Measurements from ENCODE around the gene SNX13. TPM values are rescaled to one million over a fixed set of nuclear protein-coding genes. Genes with fewer than 3 reads are reported as not detected.

Gene SNX13
- polyA plus RNA-seq, 2 of the 4 experiments (the other 2 are of a cell fraction) = 13.1 to 31.6 TPM

GRCh38 chr7:17942231-17942630 lies 1.9 kb upstream of the SNX13 start:
- ChIA-PET POLR2A (no interaction called here), CTCF (no interaction called here)
- H3K9me3 ChIP-seq = no peaks in the 10 kb centered on the region
- H3K4me2 ChIP-seq = no peak overlapping the region
- no peak for DNase-seq (ENCODE audit: low read depth in 1 of 2, low spot score in 1 of 2)
- peaks cover 16% of the 10 kb centered on the region for H3K4me1 ChIP-seq
- no peak overlapping the region for H3K27ac ChIP-seq
- TF ChIP-seq NPAS2 (CRISPR knock-in tag; IDR thresholded peaks at IDR 0.05; ENCODE audit: borderline replicate concordance) (no peak), POLR2A (IDR thresholded peaks at IDR 0.05; ENCODE audit: low read length) (no peak), SMC3 (IDR thresholded peaks at IDR 0.05) (no peak), BHLHE40 (IDR thresholded peaks at IDR 0.05; ENCODE audit: low read depth, low read length) (no peak), EP300 (IDR thresholded peaks at IDR 0.05) (no peak), ZFP36 (IDR thresholded peaks at IDR 0.05; ENCODE audit: borderline replicate concordance, partially characterized antibody) (no peak), CBX8 (IDR thresholded peaks at IDR 0.05) (no peak), RNF2 (IDR thresholded peaks at IDR 0.05; ENCODE audit: borderline replicate concordance, low read depth) (no peak), HOXA7 (CRISPR knock-in tag; IDR thresholded peaks at IDR 0.05) (no peak), RCOR1 (IDR thresholded peaks at IDR 0.05; ENCODE audit: low read depth, low read length) (no peak), FOSB (CRISPR knock-in tag; IDR thresholded peaks at IDR 0.05) (no peak), EHMT2 (IDR thresholded peaks at IDR 0.05; ENCODE audit: low read depth) (no peak), MAFK (IDR thresholded peaks at IDR 0.05; ENCODE audit: partially characterized antibody) (no peak), ZC3H11A (IDR thresholded peaks at IDR 0.05) (no peak), NR3C1 (IDR thresholded peaks at IDR 0.05) (no peak), CBX2 (IDR thresholded peaks at IDR 0.05; ENCODE audit: borderline replicate concordance, low read depth) (no peak), ESRRA (IDR thresholded peaks at IDR 0.05; ENCODE audit: borderline replicate concordance, low read length) (no peak), EHF (CRISPR knock-in tag; IDR thresholded peaks at IDR 0.05) (no peak), E2F6 (IDR thresholded peaks at IDR 0.05; ENCODE audit: borderline replicate concordance, low read depth) (no peak), HOXB5 (CRISPR knock-in tag; IDR thresholded peaks at IDR 0.05) (no peak)
- WGBS (ENCODE audit: missing lambda C conversion rate) = 95% methylated on average over 1 of the region's 1 CpG
- no peak for ATAC-seq
- H3K4me3 ChIP-seq = no peak overlapping the region
- no peak for FAIRE-seq

DNA sequence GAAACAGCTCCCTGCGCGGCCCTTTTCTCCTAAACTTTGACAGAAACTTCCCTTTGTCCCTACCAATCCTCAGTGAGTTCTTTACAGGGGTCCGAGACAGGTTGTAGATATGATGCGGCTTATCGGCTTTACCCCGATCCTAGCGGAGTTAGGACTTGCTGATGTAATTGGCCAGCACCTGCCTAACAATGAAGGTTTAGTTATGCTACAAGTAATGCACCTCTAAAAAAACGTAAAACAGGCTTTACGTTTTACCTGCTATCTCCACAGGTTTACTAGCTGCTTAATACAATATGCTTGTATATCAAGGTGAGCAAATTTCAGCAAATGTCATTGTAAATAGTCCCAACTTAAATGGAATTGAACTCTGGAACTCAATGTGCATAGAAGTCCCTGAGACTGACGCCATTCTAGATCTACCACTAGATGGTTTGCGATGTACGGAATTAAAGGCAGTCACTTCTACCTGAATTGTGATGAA lies 697 bp upstream of the SNX13 start:
- H3K27ac ChIP-seq = peak overlapping the region; percentile 91 to 96
- 24% methylated on average over 12 of the region's 12 CpGs for WGBS (ENCODE audit: missing lambda C conversion rate)
- no peaks in the 10 kb centered on the region for H3K9me3 ChIP-seq
- POLR2A ChIA-PET = no interaction called here
- peaks cover 16% of the 10 kb centered on the region for H3K4me1 ChIP-seq
- peak overlapping the region; percentile 76 for H3K4me3 ChIP-seq
- no peak for FAIRE-seq
- CTCF ChIA-PET = no interaction called here
- peak; percentile 2 to 12; a peak in 3 of 6 replicates for ATAC-seq
- TF ChIP-seq EHF (CRISPR knock-in tag; IDR thresholded peaks at IDR 0.05) (no peak), FOSL2 (IDR thresholded peaks at IDR 0.05) (no peak), FOSL2 (CRISPR knock-in tag; IDR thresholded peaks at IDR 0.05) (no peak), FOXS1 (CRISPR knock-in tag; IDR thresholded peaks at IDR 0.05) (no peak), CEBPB (IDR thresholded peaks at IDR 0.05) (no peak), NPAS2 (CRISPR knock-in tag; IDR thresholded peaks at IDR 0.05; ENCODE audit: borderline replicate concordance) (no peak), BHLHE40 (IDR thresholded peaks at IDR 0.05; ENCODE audit: low read depth, low read length) (no peak), EP300 (IDR thresholded peaks at IDR 0.05) (no peak)
- DNase-seq (ENCODE audit: low read depth in 1 of 2, low spot score in 1 of 2) = peak; percentile 9 to 17
- peak overlapping the region; percentile 93 for H3K4me2 ChIP-seq

GRCh38 chr7:17939606-17940301 lies 540 bp downstream of the SNX13 start:
- Histone ChIP-seq H3K4me2 (peak overlapping the region; percentile 77), H3K9me3 (no peaks in the 10 kb centered on the region), H3K4me3 (peak overlapping the region; percentile 76), H3K27ac (peak overlapping the region; percentile 91 to 96), H3K4me1 (peaks cover 16% of the 10 kb centered on the region)
- FAIRE-seq = no peak
- CTCF ChIA-PET = interaction anchor here (0.5 kb wide), 1 partner anchor 149 kb away, joined by 3 read pairs; no protein-coding TSS in a partner anchor
- no peak for TF ChIP-seq ZNF302 (CRISPR knock-in tag; IDR thresholded peaks at IDR 0.05)
- TF ChIP-seq PHF8 (IDR thresholded peaks at IDR 0.05; ENCODE audit: borderline replicate concordance, low read depth) = 0 out of 2 replicates have a peak, but pooled peaks have one; percentile 46
- no peak for TF ChIP-seq HOXA7 (CRISPR knock-in tag; IDR thresholded peaks at IDR 0.05)
- TF ChIP-seq MAFK (IDR thresholded peaks at IDR 0.05; ENCODE audit: partially characterized antibody) = peak; percentile 67
- 0 out of 2 replicates have a peak, but pooled peaks have one; percentile 46 for TF ChIP-seq KDM1A (IDR thresholded peaks at IDR 0.05; ENCODE audit: low read depth)
- POLR2A ChIA-PET = interaction anchor here (0.8 kb wide), 1 partner anchor 256 kb away, joined by 4 read pairs; no protein-coding TSS in a partner anchor
- WGBS (ENCODE audit: missing lambda C conversion rate) = 1% methylated on average over 18 of the region's 29 CpGs
- peak; percentile 34 to 50 for DNase-seq (ENCODE audit: low read depth in 1 of 2, low spot score in 1 of 2)
- ATAC-seq = peak; percentile 73 to 76

All from A549 (cell line).